GM19324 (cell line): Measurements from ENCODE around the gene FGGY.

Experiments used
- ATAC-seq: cut with Tn5 transposase; IDR thresholded peaks from one replicate; pipeline ENCODE4 v1.9.1; 2021; ENCODE audit warnings: mild to moderate bottlenecking, moderate library complexity; ENCODE audit not compliant: unreplicated experiment, low FRiP score

The FGGY gene

DNA sequence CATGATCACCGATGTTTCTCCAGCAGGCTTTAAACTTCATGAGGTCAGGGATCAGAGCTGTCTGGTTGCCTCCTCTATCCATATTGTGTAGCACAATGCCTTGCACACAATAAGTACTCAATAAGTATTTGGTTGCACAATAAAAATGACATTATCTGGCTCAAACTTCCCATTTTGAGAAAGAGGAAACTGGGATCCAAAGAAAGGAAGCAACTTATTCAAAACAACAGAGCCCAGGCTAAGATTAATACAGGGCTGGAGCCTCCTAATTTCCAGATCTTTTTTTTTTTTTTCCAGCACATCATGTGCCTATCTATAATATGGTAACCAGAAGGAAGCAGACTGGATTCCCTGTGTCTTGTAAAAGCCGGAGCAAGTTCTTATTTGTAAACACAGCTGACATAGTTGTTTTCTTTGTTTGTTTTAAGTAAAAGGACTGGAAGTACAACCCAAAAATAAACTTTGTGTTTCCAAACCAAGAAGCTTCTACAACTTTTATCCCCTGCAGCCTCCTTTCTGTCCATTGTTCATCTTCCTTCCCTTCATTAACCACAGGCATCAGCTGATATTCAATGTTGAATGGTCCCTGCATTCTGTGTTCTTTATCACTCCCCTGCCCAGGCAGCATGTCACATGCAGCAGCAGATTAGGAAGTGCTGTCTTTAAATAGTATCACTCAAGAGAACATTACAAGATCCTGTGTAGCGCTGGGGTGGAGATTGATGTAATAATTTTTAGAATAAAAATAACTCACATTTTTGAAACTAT is 446.6 kb downstream of the FGGY start:
- ATAC-seq: no peak

DNA sequence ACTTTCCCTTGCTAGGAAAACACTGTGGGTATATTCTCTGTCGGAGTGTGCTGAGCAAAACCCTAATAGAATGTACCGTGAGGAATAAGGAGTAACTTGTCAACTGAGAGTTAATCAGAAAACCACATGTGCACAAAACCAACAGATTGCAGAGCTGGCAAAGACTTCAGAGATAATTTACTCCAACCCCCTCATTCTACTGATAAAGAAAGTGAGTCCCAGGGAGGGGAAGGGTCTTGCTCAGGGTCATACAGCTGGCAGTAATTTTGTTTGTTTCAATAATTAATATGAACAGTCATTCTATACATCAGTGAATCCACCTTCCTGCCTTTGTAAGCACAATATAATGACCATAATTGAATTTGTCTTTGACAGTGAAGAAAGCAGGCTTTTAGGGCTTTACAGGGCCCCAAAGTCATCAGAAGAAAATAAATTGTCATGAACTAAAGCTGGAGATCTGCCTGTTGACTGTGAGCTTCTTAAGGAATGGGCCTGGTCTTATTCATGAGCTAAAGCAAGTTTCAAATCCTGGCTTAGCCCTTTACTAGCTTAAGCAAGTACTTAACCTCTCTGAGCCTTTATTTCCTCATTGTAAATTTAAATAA is 450.6 kb downstream of the FGGY start:
- no peak for ATAC-seq

DNA sequence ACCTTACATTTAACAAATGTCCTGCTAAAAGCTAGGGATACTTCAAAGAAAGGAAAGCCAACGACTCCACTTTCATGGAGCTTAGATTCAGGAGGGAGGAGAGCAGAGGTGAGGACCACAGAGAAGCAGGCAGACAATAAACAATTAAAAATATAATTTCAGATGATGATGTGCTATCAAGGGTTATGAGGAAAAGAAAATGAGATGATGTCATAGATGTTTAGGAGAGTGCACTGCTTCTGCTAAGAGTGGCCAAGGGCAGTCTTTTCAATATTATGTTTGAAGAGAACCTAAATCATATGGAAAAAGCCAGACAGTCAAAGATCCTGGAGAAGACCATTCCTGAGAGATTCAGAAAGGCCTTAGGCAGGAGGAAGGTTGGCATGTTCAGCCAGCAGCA is 451.2 kb downstream of the FGGY start:
- ATAC-seq: no peak

DNA sequence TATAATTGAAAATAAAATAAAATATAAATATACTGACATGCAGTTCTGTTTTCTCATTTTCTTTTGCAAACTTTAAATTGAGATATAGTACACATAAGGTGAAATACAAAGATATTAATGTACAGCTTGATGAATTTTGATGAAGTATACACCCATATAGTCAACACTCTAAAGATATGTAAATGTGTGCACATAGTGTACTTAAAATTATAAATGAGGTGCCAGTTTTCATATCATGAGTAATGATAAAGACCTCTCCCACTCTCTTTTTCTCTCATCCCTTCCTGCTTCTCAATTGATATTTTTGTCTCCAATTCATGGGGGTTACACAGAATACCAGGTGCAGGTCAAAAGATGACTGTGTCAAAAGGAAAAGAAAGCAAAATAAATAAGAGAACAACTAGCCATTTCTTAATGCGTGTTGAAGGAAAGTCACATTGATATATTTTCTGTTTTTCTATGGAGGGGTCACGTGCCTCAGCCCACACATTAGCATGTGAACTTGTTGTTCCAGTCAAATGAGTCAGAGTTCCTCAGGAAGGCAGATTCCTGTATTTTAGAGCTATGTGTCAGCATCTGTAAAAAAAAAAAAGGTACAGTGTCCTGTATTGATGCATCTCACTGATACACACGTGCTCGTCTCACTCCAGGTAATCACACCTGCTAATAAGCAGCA is 453.6 kb downstream of the FGGY start:
- ATAC-seq: no peak

DNA sequence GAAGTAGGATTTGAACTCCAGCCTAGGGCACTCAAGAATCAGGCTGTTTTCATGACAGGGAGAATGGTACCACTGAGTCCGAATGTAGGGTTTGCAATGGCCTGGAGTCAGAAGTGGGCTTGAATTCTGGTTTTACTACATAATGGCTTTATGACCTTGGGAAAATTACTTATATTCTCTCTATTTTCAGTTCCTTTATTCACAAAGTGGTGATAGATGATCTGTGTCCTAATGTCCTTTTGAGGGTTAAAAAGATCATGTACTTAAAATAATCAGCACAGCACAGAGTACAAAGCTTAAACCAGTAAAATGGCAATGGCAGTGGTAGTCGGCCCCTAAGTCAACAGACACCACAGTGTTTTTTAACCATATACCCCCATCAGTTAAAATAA is 454.1 kb downstream of the FGGY start:
- ATAC-seq: no peak

DNA sequence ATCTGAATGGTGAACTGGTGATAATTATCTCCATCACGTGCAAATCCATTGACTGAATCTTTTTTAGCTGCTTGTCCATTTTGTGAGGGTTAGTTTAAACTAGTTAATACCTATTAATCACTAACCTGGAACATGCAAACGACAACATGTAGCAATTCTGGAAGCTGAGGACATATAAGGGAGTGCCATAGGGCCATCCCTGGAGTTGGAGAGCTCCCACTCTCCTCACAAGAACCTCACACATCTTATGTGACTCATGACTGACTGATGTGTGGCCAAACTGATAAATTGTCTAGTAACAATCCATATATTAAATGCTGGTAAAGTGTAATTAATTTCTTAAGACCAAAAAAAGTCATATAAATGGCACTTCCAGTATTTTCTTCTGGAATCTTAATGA is 454.9 kb downstream of the FGGY start:
- ATAC-seq: no peak

DNA sequence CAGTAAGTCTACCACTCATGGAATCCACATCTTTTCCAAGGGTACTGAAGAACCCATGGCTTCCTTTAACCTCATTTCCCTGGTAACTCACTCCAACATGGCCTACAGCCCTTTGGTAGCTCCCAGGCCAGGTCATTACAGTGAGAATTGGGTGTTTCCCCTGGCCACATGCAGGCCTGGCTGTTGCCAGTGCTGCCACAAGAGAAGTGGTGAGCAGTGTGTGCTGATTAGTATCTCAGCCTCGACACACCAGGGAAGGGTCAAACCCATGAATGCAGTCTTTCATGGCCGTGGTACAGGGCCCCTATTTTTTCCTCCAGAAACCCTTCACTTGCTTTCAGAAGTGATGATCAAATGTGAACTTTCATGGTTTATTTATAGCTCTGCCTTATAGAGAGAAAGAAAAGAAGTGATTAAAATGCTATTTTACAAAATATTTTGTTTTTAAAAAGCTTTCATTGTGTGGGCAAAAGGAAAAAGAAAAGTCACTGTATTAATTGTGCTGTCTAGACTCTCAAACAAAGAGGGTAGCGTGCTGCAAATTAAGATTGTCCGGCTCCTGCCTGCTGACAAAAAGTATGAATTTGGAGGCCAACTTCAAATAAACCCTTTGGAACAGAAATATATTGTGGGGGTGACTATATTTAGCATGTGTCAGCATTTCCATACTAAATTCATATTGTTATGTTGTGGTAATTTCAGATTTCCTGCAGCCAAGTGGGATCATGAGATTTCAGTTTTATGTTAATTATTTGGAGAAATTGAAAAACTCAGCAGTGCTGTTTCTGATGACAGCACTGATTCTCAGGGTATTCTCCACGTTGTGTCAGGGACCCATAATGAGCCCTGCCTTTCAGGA is 455.9 kb downstream of the FGGY start:
- no peak for ATAC-seq

DNA sequence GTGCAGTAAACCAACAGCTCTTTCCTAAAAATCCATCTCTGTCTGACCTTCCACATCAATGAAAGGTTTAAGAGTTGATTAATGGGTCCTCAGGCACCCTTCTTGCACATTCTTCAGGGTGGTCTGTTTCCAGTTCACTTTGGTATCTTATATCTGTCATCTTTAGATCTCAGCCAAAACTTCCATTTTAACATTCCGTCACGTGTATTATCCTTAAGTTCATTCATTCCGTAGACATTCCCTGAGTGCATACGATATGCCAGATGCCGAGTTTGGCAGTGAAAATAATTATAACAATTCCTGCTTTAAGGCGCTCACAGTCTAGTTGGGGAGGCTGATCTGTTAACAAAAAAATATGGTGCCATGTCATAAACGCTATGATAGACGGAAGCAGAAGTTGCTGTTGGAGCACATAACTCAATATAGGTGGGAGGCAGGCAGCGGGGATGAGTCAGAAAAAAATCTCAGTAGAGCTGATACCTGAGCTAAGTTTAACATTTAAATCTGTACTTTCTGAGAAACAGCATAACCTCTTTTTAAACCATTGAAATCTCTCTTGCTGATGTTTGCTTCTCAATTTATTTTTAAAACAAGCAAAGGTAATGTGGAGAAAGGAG is 458.3 kb downstream of the FGGY start:
- ATAC-seq: no peak

DNA sequence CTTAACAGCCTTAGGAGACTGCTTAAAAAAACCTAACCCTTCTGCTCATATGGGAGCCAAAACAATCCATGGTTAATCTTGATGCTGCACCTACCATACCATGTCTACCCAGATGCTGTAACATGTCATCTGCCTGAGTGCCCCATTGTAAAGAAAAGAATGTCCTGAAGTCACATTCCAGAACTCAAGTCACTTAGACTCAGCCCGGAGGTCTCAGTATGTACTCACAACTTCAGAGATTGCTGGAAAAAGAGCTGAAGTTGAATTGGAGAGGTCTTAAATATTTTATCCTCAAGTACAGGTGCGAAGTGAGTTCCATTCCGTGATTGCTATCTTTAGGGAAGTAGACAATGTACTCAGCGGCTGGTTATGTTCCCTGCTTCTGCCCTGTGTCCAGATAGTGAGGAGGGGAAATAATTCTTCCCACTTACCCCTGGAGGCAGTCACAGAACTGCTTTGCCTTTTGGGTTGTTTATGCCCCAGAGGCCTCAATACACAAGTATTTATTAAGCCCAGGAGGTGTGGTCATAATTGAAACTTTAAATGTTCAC is 460.4 kb downstream of the FGGY start:
- ATAC-seq: no peak

DNA sequence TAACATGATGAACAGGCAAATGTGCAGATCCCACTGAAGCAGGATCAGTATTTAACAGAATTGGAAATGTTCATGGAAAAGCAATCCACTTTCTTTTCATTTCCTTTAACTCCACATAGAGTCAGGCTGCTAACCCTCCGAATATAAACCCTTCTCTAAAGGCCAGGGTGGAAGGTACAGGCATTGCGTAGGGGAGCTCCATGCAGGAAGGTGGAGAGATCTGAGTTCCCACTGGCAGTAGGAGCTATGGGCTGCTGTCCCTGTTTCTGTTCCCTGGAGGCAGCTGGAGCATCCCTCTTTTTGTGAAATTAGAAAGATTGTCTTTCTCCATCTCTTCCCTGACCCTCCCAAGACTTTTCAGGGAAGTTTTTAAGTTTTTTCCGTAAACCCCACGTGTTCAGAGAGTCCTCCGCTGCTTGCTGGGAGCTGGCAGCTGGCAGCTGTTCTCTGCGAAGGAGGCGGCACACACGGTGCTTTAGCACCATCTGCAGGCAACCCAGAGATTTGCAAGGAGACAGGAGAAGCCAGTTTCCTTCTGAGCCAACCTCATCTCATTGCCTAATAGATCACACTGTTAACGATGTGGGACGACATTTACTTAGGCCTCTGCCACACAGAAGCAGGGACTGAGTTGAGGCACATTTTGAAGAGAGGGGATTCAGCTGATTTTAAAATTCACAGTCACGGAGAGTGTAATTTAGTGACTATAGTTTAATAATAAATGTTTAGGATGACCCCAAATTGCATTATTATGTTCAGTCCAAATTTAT is 462.4 kb downstream of the FGGY start:
- peak; percentile 62 for ATAC-seq

DNA sequence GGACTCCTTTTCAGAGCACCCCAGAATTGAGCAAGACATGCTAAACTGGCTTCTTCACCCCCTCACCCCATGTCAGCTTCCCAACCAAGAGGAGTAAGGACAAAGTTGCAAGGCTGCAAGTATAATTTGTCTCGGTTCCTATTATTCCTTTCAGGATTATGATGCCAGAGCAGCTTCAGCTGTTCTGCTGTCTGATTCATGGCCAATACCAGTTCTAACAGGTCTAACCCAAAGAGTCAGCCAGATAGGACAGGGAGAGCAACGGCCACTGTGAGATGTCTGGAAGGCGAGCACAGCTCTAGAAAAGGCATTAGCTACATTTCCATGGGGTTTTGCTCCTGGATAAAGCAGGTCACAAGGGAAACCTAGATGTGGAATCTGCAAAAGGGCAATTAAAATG is 464.5 kb downstream of the FGGY start:
- ATAC-seq: no peak

DNA sequence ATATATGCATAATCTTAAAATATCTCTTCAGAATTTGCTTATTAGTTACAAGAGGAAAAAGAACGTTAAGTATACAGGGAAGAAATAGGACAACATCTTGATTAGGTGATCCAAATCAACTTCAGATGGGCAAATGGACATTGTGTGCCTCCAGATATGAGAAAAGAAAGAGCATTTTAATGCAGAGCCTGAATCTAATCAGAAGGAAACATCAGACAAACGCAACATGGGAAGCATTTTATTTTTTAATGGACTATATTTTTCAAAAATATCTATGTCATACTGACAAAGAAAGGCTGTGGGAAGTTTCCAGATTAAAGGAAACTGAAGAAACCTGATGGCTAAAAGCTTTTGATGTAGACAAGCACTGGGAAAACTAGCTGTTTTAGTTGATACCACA is 466.5 kb downstream of the FGGY start:
- ATAC-seq: no peak

DNA sequence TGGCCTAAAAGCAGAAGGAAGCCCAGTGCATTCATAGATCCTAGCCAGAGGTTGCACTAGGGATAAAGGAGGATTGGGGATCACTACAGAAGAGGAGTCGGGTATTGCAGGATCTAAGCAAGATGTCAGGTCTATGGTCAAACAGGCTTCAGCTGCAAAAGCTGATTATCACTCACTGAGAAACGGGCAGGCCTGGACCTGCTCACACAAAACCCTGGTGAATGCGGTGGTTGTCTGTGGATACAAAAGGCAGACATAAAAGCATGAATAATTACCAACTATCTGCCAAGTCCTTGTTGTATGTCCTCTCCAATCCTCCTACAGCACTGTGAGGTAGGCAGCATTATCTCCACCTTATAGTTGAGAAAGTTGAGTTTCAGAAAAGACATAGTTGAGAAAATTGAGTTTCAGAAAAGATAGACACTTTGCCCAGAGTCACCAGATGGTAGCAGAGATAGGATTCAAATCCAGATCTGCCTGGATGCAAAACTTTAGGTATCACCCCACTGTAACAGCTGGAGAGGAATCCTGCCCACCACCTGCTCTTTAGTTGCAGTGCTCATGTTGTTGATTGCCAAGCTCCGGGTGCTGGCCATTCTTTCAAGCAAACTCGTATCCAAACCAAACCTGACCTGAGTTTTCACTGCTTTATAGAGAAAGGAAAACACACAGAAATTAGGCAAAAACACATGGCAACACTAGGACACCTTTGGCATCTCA is 468.3 kb downstream of the FGGY start:
- no peak for ATAC-seq

DNA sequence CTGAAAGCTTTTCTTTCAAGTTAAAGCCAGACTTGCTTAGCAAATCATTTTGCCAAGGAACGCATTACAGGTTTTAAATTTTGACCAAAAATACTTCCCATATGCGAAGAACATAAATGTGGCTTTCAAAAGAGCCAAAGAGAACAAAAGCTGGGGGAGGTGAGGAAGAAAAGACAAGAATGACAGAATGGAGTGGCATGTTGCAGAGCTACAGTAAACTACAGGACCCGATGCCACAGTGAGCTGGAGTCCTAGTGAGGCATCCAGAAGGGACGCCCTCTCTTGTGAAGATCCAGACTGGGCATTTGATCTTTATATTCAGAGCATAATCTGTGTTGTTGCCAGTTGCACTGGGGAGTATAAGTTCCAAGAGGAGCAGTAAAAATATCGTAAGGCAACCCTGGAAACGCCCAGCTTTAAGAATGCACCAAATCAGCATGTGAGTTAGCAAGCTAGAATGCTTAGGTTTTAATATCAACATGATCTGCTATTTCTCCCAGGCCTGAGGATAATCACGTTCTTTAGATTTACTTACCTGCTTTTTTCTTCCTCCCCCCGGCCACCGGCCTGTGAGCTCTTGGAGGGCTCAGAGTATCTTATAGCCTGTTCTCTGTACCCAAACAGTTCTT is 469.4 kb downstream of the FGGY start:
- ATAC-seq: no peak

DNA sequence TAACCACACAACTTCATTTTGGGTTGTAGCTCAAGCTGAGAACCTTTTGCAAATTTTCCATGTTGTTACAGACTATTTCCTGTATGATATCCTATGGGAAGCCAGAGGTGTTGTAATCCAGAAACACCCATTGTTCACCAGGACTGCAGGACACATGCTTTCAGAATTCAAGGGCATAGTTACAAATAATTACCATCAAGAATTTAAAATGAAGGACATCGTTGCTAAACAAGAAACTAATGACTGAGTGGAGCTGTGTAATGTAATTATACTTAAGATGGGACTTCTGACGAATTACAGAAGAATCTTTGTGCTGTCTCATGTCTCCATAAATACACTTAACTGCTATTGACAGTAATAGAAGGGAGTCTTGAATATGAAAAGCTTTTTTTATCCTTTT is 470.2 kb downstream of the FGGY start:
- no peak for ATAC-seq

DNA sequence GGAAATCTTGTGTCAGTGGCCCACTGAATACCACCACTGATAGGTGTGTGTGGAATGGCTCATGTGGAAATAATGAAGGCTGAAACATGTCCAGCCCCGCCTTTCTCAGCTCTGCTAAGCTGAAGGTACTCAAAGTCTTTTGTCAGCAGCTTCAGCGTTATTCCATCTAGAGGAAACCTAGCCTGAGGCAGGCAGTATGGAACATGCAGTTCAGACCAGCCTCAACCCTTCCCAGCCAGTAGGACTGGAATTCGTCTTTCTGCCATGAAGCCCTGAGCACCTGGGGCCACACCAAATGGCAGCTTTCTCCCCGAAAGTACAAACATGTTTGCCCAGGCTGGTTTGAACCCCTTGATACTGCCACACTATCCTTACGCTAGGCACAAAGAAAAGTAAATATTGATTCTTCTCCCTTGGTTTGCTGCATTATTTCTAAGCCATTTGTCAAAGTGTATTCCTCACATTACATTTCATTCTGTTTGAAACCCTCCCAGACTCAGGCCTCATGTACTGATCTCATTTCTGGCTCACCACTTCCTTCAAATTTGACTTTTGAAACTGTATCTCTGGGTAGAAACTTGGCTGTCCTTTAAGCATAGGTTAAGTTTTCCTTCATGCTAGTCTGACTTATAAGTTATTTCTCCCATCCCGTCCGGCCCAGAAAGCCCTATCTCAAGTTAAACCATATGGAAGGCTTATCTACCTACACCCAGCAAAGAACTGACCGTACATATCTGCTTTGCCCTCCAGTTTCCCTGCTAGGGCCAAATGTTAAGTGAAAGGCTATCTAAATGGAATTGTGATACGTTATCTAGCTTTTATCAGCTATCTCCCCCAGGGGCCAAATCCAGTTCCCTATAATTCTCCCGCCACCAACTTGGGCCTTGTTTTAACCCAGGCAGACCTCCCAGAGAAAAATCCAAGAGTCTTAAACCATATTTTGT is 472.2 kb downstream of the FGGY start:
- no peak for ATAC-seq

DNA sequence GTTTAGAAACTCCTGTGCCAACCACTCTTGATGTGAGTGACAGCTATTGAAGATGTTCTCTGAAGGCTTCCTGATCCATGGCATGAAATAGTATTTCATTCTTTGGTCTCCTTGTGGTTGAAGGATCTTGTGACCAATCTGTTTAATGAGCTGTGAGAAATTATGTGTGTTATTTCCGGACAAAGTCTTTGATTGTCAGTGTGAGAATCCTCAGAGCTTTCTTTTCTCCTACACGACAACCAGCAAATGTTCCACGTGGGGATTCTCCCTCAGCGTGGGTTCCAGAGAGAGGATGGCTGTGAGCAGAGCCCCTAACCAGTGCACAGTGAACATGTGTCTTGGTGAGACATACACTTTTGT is 472.8 kb downstream of the FGGY start:
- ATAC-seq: no peak
